Astrocyte of the spinal cord (primary cell): ENCODE results near the gene SMARCA4.
"Not testable (repeated sequence)": the region's sequence is repeated elsewhere in the genome, so short reads cannot be mapped to it uniquely, and the experiment has no call there.

ENCODE experiments used
- DNase-seq: peaks from one replicate; pipeline ENCODE4 v3.0.0; 2011; ENCODE audit warnings: low read depth, low spot score
- H3K4me3 ChIP-seq: 2 replicates; pipeline ENCODE4 v1.5.1; 2011; ENCODE audit warnings: low read depth, mild to moderate bottlenecking, low read length, moderate library complexity
- CTCF ChIP-seq: IDR thresholded peaks from 2 replicates; pipeline ENCODE4 v1.5.1; 2012; ENCODE audit warnings: low read depth, mild to moderate bottlenecking, low read length, inconsistent platforms
- in situ Hi-C: cut with HindIII; loops from 2 replicates; pipeline ENCODE4 v1.10.0; 2017; ENCODE audit warnings: low sequenced_read_pairs

The SMARCA4 gene

GRCh38 chr19:10991521-10992081 lies 30.8 kb downstream of the SMARCA4 start:
- TF ChIP-seq CTCF = no peak
- in situ Hi-C loops = no loop called here
- no peak for DNase-seq
- no peak overlapping the region for H3K4me3 ChIP-seq

DNA sequence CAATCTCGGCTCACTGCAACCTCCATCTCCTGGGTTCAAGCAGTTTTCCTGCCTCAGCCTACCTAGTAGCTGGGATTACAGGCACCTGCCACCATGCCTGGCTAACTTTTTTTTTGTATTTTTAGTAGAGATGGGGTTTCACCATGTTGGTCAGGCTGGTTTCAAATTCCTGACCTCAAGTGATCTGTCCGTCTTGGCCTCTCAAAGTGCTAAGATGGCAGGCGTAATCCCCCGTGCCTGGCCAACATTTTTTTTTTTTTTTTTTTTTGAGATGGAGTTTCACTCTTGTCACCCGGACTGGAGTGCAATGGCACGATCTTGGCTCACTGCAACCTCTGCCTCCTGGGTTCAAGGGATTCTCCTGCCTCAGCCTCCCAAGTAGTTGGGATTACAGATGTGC lies 31.3 kb downstream of the SMARCA4 start:
- DNase-seq, in situ Hi-C loops, H3K4me3 ChIP-seq: not testable (repeated sequence)

DNA sequence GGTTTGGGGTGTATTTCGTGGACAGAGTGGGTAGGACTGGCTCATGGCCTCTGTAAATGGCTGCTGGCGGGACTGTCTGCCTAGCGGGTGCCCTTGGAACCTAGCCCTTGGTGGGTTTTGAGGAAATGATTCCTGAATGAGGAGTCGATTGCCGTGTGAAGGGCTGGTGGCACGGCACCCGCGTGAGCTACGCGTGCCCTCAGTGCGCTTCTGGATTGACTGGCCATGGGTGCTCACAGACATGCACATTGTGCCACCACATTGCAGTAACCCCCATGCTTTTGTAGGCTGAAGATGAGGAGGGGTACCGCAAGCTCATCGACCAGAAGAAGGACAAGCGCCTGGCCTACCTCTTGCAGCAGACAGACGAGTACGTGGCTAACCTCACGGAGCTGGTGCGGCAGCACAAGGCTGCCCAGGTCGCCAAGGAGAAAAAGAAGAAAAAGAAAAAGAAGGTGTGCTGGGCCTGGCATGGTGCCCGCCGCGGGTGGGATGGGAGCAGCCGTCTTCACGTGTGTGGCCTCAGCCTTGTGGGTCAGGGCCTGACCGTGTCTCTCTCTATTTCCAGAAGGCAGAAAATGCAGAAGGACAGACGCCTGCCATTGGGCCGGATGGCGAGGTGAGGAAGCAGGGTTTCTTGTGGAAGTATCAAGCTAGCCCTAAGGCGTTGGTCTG lies 35.2 kb downstream of the SMARCA4 start:
- in situ Hi-C loops = no loop called here
- no peak for TF ChIP-seq CTCF
- no peak for DNase-seq
- H3K4me3 ChIP-seq = no peak overlapping the region

DNA sequence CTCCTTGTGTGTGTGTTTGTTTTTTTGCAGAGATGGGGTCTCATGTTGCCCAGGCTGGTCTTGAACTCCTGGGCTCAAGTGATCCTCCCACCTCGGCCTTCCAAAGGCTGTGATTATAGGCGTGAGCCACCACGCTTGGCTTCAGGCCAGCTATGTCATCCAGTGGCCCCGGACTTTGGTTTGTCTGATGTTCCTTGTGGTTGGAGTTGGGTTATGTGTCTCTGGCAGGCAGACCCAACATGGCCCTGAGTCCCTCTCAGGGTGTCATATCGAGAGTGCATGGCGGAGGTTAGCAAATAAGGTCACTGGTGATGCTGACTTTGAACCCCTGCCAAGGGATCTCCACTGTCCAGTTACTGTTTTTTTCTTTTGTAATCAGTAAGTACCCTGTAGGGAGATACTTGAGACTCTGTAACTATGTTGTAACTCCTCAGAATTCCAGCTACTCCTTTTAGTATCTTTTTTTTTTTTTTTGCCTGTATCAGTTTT lies 37.3 kb downstream of the SMARCA4 start:
- in situ Hi-C loops = no loop called here
- peak; percentile 26 for DNase-seq

DNA sequence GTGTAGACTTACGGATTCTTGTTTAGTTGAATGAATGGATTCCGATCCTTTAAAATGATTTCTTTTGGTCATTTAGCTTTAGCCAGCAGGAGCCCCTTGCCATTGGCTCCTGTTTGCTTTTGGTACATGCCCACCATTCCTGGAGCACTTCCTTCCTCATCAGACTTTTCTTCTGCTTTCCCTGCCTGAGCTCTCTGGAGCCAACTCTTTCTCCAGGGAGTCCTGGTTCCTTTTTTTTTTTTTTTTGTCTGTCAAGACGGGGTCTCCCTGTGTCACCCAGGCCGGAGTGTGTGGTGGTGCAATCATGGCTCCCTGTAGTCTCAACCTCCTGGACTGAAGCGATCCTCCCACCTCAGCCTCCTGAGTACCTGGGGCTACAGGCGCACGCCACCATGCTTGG lies 37.8 kb downstream of the SMARCA4 start:
- H3K4me3 ChIP-seq = no peak overlapping the region
- in situ Hi-C loops = no loop called here
- TF ChIP-seq CTCF = no peak
- no peak for DNase-seq

More for the DNA sequence above, 37.3 kb downstream of the SMARCA4 start:
- no peak for TF ChIP-seq CTCF
- no peak overlapping the region for H3K4me3 ChIP-seq

DNA sequence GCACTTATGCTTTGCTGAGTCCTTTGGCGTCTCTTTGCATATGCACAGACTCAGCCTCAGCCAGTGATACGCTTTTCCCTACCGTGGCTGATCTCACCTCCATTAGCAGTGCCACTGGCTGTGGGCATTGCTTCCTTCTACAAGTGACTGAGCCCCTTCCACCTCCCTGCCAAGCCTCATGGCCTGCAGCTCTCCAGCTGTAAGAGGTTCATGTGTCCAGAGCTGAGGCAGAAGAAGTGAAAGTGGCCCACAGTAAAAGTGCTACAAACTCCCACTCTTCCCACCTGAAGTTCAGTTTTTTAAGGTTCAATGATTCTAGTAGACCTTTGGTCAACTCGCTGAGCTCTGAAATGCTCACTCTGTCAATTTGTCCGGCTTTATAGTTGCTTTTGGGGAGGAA lies 44.7 kb downstream of the SMARCA4 start:
- H3K4me3 ChIP-seq = no peak overlapping the region
- in situ Hi-C loops = no loop called here
- no peak for DNase-seq
- no peak for TF ChIP-seq CTCF

GRCh38 chr19:11007385-11007784 lies 46.6 kb downstream of the SMARCA4 start:
- H3K4me3 ChIP-seq = no peak overlapping the region
- TF ChIP-seq CTCF = no peak
- DNase-seq = no peak
- in situ Hi-C loops = no loop called here
